GM12891 (cell line): ENCODE data around the gene AQP9.

Experiments
- PAX5 ChIP-seq: IDR thresholded peaks from 2 replicates; pipeline ENCODE4 v1.6.1; 2011; ENCODE audit warnings: low read length, moderate library complexity, mild to moderate bottlenecking; ENCODE audit not compliant: insufficient read depth, severe bottlenecking
- POLR2A ChIP-seq: IDR thresholded peaks from 2 replicates; pipeline ENCODE4 v1.6.1; 2011; ENCODE audit warnings: low read depth, low read length, control low read depth
- POLR2AphosphoS5 ChIP-seq: IDR thresholded peaks from 2 replicates; pipeline ENCODE4 v1.6.1; 2011; ENCODE audit warnings: low read depth, low read length, control low read depth
- POU2F2 ChIP-seq: IDR thresholded peaks from 2 replicates; pipeline ENCODE4 v1.6.1; 2011; ENCODE audit warnings: low read depth, mild to moderate bottlenecking, control low read depth, low read length, moderate library complexity
- SPI1 ChIP-seq: IDR thresholded peaks from 2 replicates; pipeline ENCODE4 v1.6.1; 2011; ENCODE audit warnings: low read depth, low read length, control low read depth
- TAF1 ChIP-seq: IDR thresholded peaks from 2 replicates; pipeline ENCODE4 v1.6.1; 2011; ENCODE audit warnings: low read depth, low read length, control low read depth

- TF ChIP-seq POLR2AphosphoS5 (no peak), SPI1 (no peak), POLR2A (no peak), TAF1 (no peak), POU2F2 (no peak), PAX5 (no peak)
Measured at GRCh38 chr15:58125333-58125732, 12.8 kb upstream of the AQP9 start.
